Activated naive CD4-positive, alpha-beta T cell treated with anti-CD3 and anti-CD28 coated beads, Interleukin-2, amount 10 ng/mL, durations not matched to agents 5 hours and 36 hours (primary cell): ENCODE data around the gene TMEM132E. TPM values are rescaled to one million over a fixed set of nuclear protein-coding genes. Genes with fewer than 3 reads are reported as not detected.

ENCODE experiments used
- total RNA-seq, 2 experiments: library from RNA; stranded (reverse); gene quantifications; one replicate each; pipeline ENCODE4 v1.2.3, GENCODE V29; 2021

TMEM132E gene, protein sequence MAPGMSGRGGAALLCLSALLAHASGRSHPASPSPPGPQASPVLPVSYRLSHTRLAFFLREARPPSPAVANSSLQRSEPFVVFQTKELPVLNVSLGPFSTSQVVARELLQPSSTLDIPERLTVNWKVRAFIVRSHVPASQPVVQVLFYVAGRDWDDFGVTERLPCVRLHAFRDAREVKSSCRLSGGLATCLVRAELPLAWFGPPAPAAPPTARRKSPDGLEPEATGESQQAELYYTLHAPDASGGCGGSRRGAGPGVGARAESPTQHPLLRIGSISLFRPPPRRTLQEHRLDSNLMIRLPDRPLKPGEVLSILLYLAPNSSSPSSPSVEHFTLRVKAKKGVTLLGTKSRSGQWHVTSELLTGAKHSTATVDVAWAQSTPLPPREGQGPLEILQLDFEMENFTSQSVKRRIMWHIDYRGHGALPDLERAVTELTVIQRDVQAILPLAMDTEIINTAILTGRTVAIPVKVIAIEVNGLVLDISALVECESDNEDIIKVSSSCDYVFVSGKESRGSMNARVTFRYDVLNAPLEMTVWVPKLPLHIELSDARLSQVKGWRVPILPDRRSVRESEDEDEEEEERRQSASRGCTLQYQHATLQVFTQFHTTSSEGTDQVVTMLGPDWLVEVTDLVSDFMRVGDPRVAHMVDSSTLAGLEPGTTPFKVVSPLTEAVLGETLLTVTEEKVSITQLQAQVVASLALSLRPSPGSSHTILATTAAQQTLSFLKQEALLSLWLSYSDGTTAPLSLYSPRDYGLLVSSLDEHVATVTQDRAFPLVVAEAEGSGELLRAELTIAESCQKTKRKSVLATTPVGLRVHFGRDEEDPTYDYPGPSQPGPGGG (N-terminal part only)
- not detected for total RNA-seq

DNA sequence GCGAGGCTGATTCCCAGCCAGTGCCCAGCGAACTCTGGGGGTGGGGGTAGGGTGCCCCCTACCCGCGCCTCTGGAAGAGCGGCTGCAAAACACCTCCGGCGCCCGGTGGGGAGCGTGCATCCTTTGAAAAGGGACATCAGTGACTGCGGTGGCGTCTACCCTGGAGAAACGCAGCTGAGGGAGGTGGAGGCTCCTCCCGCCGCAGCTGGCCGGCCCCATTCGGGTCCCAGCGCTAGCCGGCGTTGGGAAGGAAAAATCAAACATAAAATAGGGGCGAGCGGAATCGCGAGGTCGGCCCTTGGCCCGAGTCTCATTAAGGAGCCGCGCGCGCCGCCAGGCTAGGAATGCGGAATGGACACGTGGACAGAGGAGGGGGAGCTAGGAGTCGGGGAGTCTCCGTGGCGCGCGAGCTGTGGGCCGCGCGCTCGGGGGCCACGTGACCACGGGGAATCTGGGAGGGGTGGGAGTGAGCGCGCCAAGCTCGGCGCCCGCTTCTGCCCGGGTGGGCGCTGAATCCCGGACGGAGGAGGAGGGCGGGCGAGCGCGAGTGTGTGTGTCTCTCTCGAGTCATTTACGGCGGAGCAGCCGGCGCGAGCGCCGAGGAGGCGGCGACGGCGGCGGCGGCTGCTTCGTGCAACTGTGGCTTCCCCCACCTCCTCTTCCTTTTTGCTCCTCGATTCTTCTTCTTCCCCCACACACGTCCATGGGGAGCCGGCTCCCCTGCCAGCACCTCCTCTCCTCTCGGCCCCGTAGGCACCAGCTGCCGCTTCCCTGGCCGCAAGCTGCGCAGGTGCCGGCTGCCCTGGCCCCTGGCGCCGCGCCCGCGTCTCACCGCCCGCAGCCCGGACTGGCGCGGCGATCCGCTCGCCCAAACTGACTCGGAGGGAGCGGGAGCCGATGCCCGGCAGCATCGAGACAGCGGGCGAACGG, at the start of gene TMEM132E:
TSS of gene TMEM132E (plus strand) at position 566 of the 930 bp plus-strand sequence. CDS start 1,495 bp downstream, outside the sequence.

Other genes starting within 250 kb of the TMEM132E start
- gene CCL13, start 223.1 kb upstream of the TMEM132E start, total RNA-seq = not detected
- gene CCL1, start 216.3 kb upstream of the TMEM132E start, total RNA-seq = under 1 TPM in 1 of 2 experiments, not detected in 1; 0.58 TPM